Measurements from ENCODE around the gene TBC1D8. TPM values are rescaled to one million over a fixed set of nuclear protein-coding genes. Genes with fewer than 3 reads are reported as not detected.

The TBC1D8 gene
- total RNA-seq, 2 donors from 2014 or later, result 63.8 to 111 TPM

DNA sequence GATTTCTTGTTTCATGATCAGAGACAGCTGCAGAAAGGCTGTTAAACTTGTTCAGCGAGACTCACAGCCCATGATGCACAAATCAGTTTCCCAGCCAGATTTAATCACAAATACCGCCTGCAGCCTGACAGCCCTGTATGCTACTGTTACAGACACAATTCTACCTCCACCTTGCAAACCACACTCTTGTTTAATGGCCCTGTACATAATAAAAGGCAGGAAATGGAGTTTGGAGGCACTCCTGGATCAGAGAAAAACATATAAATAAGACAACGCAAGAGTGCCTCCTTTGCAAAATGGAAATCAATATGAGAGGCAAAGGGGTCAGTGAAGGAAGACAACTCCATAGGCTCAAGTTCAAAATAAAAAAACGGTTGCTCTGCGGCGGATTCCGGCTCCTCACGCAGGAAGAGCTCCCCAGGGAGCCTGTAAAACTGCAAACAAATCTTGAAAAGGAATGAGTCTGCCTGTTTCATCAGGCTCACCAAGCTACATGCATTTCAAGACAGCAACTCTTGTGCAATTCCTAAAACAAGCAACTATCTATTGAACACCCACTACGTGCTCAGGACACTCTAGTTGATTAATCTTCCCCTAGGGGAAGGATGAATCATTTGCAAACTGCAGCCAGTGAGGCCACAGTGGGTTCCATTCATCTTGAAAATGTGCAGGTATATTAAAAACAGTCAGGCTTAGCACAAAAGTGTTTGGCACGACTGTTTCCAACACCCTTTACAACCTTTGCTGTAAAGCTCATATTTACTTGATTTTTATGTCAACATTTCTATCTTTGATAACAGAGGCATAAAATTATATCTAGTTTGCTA lies 37.5 kb downstream of the TBC1D8 start:
- intact Hi-C loops (cut with DNase I), result no loop called here
- H3K4me1 ChIP-seq, result peaks cover 100% of the 10 kb centered on the region
- 4 to 6% methylated on average over 10 of the region's 10 CpGs for WGBS, 2 donors
- no peaks in the 10 kb centered on the region for H3K27me3 ChIP-seq
- no peaks in the 10 kb centered on the region for H3K9me3 ChIP-seq
- H3K36me3 ChIP-seq (replicated peaks in 1 of 2; ENCODE audit: insufficient read depth in 1 of 2, low read depth in 2 of 2), result no peaks in the 10 kb centered on the region
- peak; percentile 43 for ATAC-seq
- DNase-seq, result peak; percentile 44 to 71 (median 62)
- H3K27ac ChIP-seq, result peak overlapping the region; percentile 78 to 85 (median 82)
- no peak overlapping the region for H3K4me3 ChIP-seq
- no peak for TF ChIP-seq POLR2A (IDR thresholded peaks at IDR 0.05)
- TF ChIP-seq, protein P1, sequence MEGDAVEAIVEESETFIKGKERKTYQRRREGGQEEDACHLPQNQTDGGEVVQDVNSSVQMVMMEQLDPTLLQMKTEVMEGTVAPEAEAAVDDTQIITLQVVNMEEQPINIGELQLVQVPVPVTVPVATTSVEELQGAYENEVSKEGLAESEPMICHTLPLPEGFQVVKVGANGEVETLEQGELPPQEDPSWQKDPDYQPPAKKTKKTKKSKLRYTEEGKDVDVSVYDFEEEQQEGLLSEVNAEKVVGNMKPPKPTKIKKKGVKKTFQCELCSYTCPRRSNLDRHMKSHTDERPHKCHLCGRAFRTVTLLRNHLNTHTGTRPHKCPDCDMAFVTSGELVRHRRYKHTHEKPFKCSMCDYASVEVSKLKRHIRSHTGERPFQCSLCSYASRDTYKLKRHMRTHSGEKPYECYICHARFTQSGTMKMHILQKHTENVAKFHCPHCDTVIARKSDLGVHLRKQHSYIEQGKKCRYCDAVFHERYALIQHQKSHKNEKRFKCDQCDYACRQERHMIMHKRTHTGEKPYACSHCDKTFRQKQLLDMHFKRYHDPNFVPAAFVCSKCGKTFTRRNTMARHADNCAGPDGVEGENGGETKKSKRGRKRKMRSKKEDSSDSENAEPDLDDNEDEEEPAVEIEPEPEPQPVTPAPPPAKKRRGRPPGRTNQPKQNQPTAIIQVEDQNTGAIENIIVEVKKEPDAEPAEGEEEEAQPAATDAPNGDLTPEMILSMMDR (IDR thresholded peaks at IDR 0.05), result no peak

DNA sequence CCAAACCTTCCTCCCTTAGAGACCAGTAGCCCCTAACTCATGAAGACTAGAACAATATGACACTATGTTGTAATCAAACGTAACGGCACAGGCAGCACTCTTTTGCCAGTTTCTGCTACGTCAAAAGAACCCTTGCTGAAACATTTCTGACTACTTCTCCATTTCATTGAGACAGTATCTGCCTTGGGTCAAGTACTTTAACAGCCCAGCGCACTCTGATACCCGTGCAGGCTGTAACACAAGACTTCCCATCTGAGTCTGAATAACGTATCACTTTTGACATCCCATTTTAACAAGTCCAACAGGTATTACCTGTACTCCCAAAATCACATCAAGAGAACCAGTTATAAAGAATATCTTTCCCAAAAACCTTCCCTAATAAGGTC lies 38.4 kb downstream of the TBC1D8 start:
- peaks cover 97% of the 10 kb centered on the region for H3K4me1 ChIP-seq
- DNase-seq, result peak in 1 of 4 donors; percentile 47
- no peaks in the 10 kb centered on the region for H3K9me3 ChIP-seq
- WGBS, 2 donors, result 48 to 49% methylated on average over 6 of the region's 6 CpGs
- H3K27me3 ChIP-seq, result no peaks in the 10 kb centered on the region
- H3K27ac ChIP-seq, result peak overlapping the region; percentile 74 to 85 (median 80)
- intact Hi-C loops (cut with DNase I), result no loop called here
- ATAC-seq, result no peak
- no peak overlapping the region for H3K4me3 ChIP-seq
- TF ChIP-seq, protein P1 (IDR thresholded peaks at IDR 0.05), result no peak
- no peak for TF ChIP-seq POLR2A (IDR thresholded peaks at IDR 0.05)
- no peaks in the 10 kb centered on the region for H3K36me3 ChIP-seq (replicated peaks in 1 of 2; ENCODE audit: insufficient read depth in 1 of 2, low read depth in 2 of 2)

DNA sequence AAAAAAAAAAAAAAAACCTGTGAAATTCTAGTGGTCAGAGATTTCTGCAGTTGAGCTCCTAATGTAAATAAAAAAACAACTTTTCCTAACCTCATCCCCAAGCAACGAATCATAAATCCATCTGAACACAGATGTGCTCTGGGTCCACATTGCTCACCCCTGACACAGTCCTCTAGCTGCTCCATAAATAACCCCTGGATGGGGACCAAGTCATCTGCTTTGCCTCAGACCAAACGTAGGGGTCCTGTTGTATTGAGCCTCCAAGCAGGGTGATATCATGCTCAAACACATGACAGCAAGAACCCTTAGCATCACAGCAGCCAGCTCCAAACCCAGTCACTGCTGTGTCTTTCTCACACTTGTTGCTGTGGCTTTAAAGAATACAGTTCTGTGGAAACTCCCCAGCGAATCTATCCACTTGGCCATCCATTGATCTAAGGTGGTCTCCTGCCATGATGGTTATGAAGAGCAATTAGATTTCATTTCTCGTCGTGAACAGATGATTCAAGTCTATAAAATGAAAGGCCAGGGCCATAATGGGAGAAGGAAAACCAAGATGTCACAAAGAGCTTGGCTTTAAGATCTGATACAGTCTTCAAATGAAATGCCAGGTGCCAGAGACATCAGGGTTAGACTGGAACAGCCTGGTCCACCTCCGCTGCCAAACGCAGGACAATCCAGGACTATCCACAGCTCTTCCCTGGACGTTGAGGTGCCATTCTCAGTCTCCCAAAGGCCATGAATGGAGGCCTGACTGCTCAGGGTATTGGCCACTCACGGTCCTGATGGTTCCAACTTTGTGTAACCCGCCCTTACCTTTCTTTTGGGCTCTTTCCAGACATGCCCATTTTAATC lies 39.0 kb downstream of the TBC1D8 start:
- no peak for TF ChIP-seq POLR2A (IDR thresholded peaks at IDR 0.05)
- TF ChIP-seq, protein P1 (IDR thresholded peaks at IDR 0.05), result no peak
- H3K27ac ChIP-seq, result peak overlapping the region; percentile 74 to 85 (median 80)
- intact Hi-C loops (cut with DNase I), result no loop called here
- ATAC-seq (no peak), DNase-seq (peak in 1 of 4 donors; percentile 58)
- no peak overlapping the region for H3K4me3 ChIP-seq
- H3K27me3 ChIP-seq, result no peaks in the 10 kb centered on the region
- no peaks in the 10 kb centered on the region for H3K9me3 ChIP-seq
- 74 to 79% methylated on average over 10 of the region's 10 CpGs for WGBS, 2 donors
- H3K36me3 ChIP-seq (replicated peaks in 1 of 2; ENCODE audit: insufficient read depth in 1 of 2, low read depth in 2 of 2), result no peaks in the 10 kb centered on the region
- H3K4me1 ChIP-seq, result peaks cover 97% of the 10 kb centered on the region

DNA sequence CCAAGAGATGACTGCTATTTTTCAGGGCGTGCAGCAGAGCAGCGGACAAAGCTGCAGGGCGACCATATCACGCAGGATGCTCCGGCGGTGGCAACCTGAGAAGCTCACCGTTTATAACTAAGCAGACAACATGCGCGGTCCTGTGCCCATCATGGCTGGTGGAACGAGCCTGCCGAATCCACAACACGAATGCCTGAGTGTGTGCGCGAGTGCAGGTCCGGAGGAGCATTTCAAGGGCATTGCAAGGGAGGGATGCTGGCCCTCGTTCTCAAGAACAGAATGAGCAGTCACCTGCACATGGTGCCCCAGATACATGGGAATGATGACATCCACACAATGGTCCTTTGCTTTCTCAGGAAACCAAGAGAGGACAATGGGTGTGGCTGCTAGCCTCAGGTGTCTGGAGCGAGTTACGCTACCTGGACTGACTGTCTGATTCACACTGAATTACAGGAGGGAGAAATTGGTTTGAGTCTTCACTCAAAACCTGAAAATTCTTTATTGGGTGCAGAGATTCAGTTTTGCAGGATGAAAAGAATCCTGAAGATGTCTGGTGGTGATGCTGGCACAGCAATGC lies 39.8 kb downstream of the TBC1D8 start:
- Histone ChIP-seq H3K9me3 (no peaks in the 10 kb centered on the region), H3K4me1 (peaks cover 97% of the 10 kb centered on the region), H3K27ac (peak overlapping the region in 2 of 4 donors; percentile 83 to 85), H3K4me3 (no peak overlapping the region), H3K36me3 (replicated peaks in 1 of 2; ENCODE audit: insufficient read depth in 1 of 2, low read depth in 2 of 2) (no peaks in the 10 kb centered on the region), H3K27me3 (no peaks in the 10 kb centered on the region)
- TF ChIP-seq POLR2A (IDR thresholded peaks at IDR 0.05), result no peak
- TF ChIP-seq, protein P1 (IDR thresholded peaks at IDR 0.05), result no peak
- DNase-seq, result no peak
- ATAC-seq, result no peak
- WGBS, 2 donors, result 91 to 95% methylated on average over 18 of the region's 18 CpGs
- intact Hi-C loops (cut with DNase I), result no loop called here

Measured in body of pancreas (tissue), 4 donors.